Measurements from ENCODE around the gene PPP1R3F.

PPP1R3F gene

GRCh38 chrX:49276207-49276606, 6.6 kb downstream of the PPP1R3F start:
- peaks cover 5% of the 10 kb centered on the region for H3K36me3 ChIP-seq (replicated peaks; ENCODE audit: low read depth, low read length)
- TF ChIP-seq EZH2phosphoT487 (IDR thresholded peaks at IDR 0.05; ENCODE audit: low read depth) (no peak), CTCF (IDR thresholded peaks at IDR 0.05; ENCODE audit: low read depth, low read length) (no peak)
- no peak overlapping the region for H3K4me3 ChIP-seq (ENCODE audit: low read length)
- H3K9ac ChIP-seq (ENCODE audit: low read length), result no peak overlapping the region
- H3K27me3 ChIP-seq (ENCODE audit: low read depth, low read length), result no peaks in the 10 kb centered on the region
- no peaks in the 10 kb centered on the region for H3K9me3 ChIP-seq (ENCODE audit: insufficient read depth, low read length)
- no peak overlapping the region for H3K4me2 ChIP-seq (ENCODE audit: low read length)
- peaks cover 18% of the 10 kb centered on the region for H3K79me2 ChIP-seq (ENCODE audit: low read length)
- H4K20me1 ChIP-seq (ENCODE audit: insufficient read depth, low read length), result no peaks in the 10 kb centered on the region
- H2AFZ ChIP-seq (ENCODE audit: low read depth, low read length), result no peak overlapping the region
- H3K4me1 ChIP-seq (ENCODE audit: low read length), result peaks cover 2% of the 10 kb centered on the region; the same call in 1 of the 2 replicates
- no peak overlapping the region for H3K27ac ChIP-seq (ENCODE audit: low read length)

GRCh38 chrX:49276671-49277534, 7.3 kb downstream of the PPP1R3F start:
- no peak overlapping the region for H3K27ac ChIP-seq (ENCODE audit: low read length)

GRCh38 chrX:49277535-49277830, 7.9 kb downstream of the PPP1R3F start:
- TF ChIP-seq EZH2phosphoT487 (IDR thresholded peaks at IDR 0.05; ENCODE audit: low read depth) (no peak), CTCF (IDR thresholded peaks at IDR 0.05; ENCODE audit: low read depth, low read length) (no peak)
- Histone ChIP-seq H3K9me3 (ENCODE audit: insufficient read depth, low read length) (no peaks in the 10 kb centered on the region), H3K27me3 (ENCODE audit: low read depth, low read length) (no peaks in the 10 kb centered on the region), H3K27ac (ENCODE audit: low read length) (no peak overlapping the region), H3K4me1 (ENCODE audit: low read length) (no peaks in the 10 kb centered on the region), H2AFZ (ENCODE audit: low read depth, low read length) (no peak overlapping the region), H3K36me3 (replicated peaks; ENCODE audit: low read depth, low read length) (peaks cover 3% of the 10 kb centered on the region), H3K4me2 (ENCODE audit: low read length) (no peak overlapping the region), H4K20me1 (ENCODE audit: insufficient read depth, low read length) (no peaks in the 10 kb centered on the region), H3K79me2 (ENCODE audit: low read length) (peaks cover 5% of the 10 kb centered on the region), H3K9ac (ENCODE audit: low read length) (no peak overlapping the region), H3K4me3 (ENCODE audit: low read length) (no peak overlapping the region)

More at GRCh38 chrX:49276671-49277534, 7.3 kb downstream of the PPP1R3F start:
- Histone ChIP-seq H3K4me3 (ENCODE audit: low read length) (no peak overlapping the region), H4K20me1 (ENCODE audit: insufficient read depth, low read length) (no peaks in the 10 kb centered on the region), H3K4me2 (ENCODE audit: low read length) (no peak overlapping the region), H3K4me1 (ENCODE audit: low read length) (no peaks in the 10 kb centered on the region), H3K9ac (ENCODE audit: low read length) (no peak overlapping the region), H3K9me3 (ENCODE audit: insufficient read depth, low read length) (no peaks in the 10 kb centered on the region), H3K36me3 (replicated peaks; ENCODE audit: low read depth, low read length) (peaks cover 3% of the 10 kb centered on the region), H3K27me3 (ENCODE audit: low read depth, low read length) (no peaks in the 10 kb centered on the region), H3K79me2 (ENCODE audit: low read length) (peaks cover 11% of the 10 kb centered on the region), H2AFZ (ENCODE audit: low read depth, low read length) (no peak overlapping the region)
- TF ChIP-seq CTCF (IDR thresholded peaks at IDR 0.05; ENCODE audit: low read depth, low read length) (no peak), EZH2phosphoT487 (IDR thresholded peaks at IDR 0.05; ENCODE audit: low read depth) (no peak)

GRCh38 chrX:49278081-49278480, 8.5 kb downstream of the PPP1R3F start:
- H3K36me3 ChIP-seq (replicated peaks; ENCODE audit: low read depth, low read length), result peaks cover 3% of the 10 kb centered on the region
- no peaks in the 10 kb centered on the region for H3K9me3 ChIP-seq (ENCODE audit: insufficient read depth, low read length)
- no peak overlapping the region for H3K4me2 ChIP-seq (ENCODE audit: low read length)
- no peak overlapping the region for H3K27ac ChIP-seq (ENCODE audit: low read length)
- no peak for TF ChIP-seq EZH2phosphoT487 (IDR thresholded peaks at IDR 0.05; ENCODE audit: low read depth)
- TF ChIP-seq CTCF (IDR thresholded peaks at IDR 0.05; ENCODE audit: low read depth, low read length), result no peak
- no peaks in the 10 kb centered on the region for H4K20me1 ChIP-seq (ENCODE audit: insufficient read depth, low read length)
- no peaks in the 10 kb centered on the region for H3K4me1 ChIP-seq (ENCODE audit: low read length)
- no peaks in the 10 kb centered on the region for H3K27me3 ChIP-seq (ENCODE audit: low read depth, low read length)
- H3K9ac ChIP-seq (ENCODE audit: low read length), result no peak overlapping the region
- H3K79me2 ChIP-seq (ENCODE audit: low read length), result peaks cover 3% of the 10 kb centered on the region; the same call in 1 of the 2 replicates
- no peak overlapping the region for H2AFZ ChIP-seq (ENCODE audit: low read depth, low read length)
- no peak overlapping the region for H3K4me3 ChIP-seq (ENCODE audit: low read length)
